Neural cell (in vitro differentiated cells): ENCODE data around the gene SELENOH. TPM values are rescaled to one million over a fixed set of nuclear protein-coding genes. Genes with fewer than 3 reads are reported as not detected.

Experiments
- H2AFZ ChIP-seq: fragments of 200-600, 300-800 bp; sonication (generic), shearing (Covaris generic); 2 replicates; pipeline ENCODE4 v1.6.0; 2014; ENCODE audit warnings: low read depth, mild to moderate bottlenecking, antibody characterized with exemption, low read length, moderate library complexity
- H3F3A ChIP-seq: fragments of 200-600 bp; shearing (Covaris generic); 2 replicates; pipeline ENCODE4 v1.6.1; 2016; ENCODE audit warnings: mild to moderate bottlenecking, moderate library complexity, mixed read lengths, antibody characterized with exemption, low read length; ENCODE audit not compliant: insufficient read depth, poor library complexity, severe bottlenecking
- H3K27ac ChIP-seq: fragments of 200-600, 300-800 bp; sonication (generic), shearing (Covaris generic); 2 replicates; pipeline ENCODE4 v1.5.1; 2014; ENCODE audit warnings: mild to moderate bottlenecking, low read length, moderate library complexity
- H3K27me3 ChIP-seq: fragments of 300-800, 200-600 bp; sonication (generic), shearing (Covaris generic); 2 replicates; pipeline ENCODE4 v1.6.0; 2014; ENCODE audit warnings: mild to moderate bottlenecking, low read depth, low read length, moderate library complexity; ENCODE audit not compliant: insufficient read depth
- H3K36me3 ChIP-seq: fragments of 300-800, 200-600 bp; sonication (generic), shearing (Covaris generic); 2 replicates; pipeline ENCODE4 v1.5.1; 2014; ENCODE audit warnings: mild to moderate bottlenecking, antibody characterized with exemption, low read length, moderate library complexity; ENCODE audit not compliant: insufficient read depth
- H3K4me2 ChIP-seq: fragments of 300-800, 200-600 bp; sonication (generic), shearing (Covaris generic); 2 replicates; pipeline ENCODE4 v1.6.0; 2014; ENCODE audit warnings: mild to moderate bottlenecking, low read length
- H3K4me3 ChIP-seq: fragments of 300-800, 200-600 bp; sonication (generic), shearing (Covaris generic); 2 replicates; pipeline ENCODE4 v1.5.1; 2014; ENCODE audit warnings: mild to moderate bottlenecking, low read length, moderate library complexity
- H3K79me2 ChIP-seq: fragments of 200-600 bp; shearing (Covaris generic); replicated peaks from 2 replicates; pipeline ENCODE4 v1.6.0; 2014; ENCODE audit warnings: mild to moderate bottlenecking, low read length, moderate library complexity; ENCODE audit not compliant: insufficient read depth
- H3K9ac ChIP-seq: fragments of 300-800, 200-600 bp; sonication (generic), shearing (Covaris generic); 2 replicates; pipeline ENCODE4 v1.6.1; 2016; ENCODE audit warnings: mild to moderate bottlenecking, low read length, mixed read lengths
- H3K9me2 ChIP-seq: fragments of 200-600 bp; shearing (Covaris generic); 2 replicates; pipeline ENCODE4 v1.6.1; 2016; ENCODE audit warnings: mild to moderate bottlenecking, low read length, mixed read lengths; ENCODE audit not compliant: insufficient read depth
- H3K9me3 ChIP-seq: fragments of 200-600, 300-800 bp; sonication (generic), shearing (Covaris generic); 2 replicates; pipeline ENCODE4 v1.6.1; 2016; ENCODE audit warnings: mild to moderate bottlenecking, mixed run types, low read length, moderate library complexity, mixed read lengths
- H4K20me1 ChIP-seq: fragments of 200-600 bp; shearing (Covaris generic); 2 replicates; pipeline ENCODE4 v1.6.1; 2016; ENCODE audit warnings: mild to moderate bottlenecking, mixed run types; ENCODE audit not compliant: insufficient read depth
- CTCF ChIP-seq: fragments of 450-650 bp; IDR thresholded peaks from 2 replicates; pipeline ENCODE4 v1.5.1; 2014; ENCODE audit warnings: antibody characterized with exemption, mild to moderate bottlenecking, moderate library complexity; ENCODE audit not compliant: poor library complexity, severe bottlenecking
- EP300 ChIP-seq: fragments of 450-650 bp; conservative IDR thresholded peaks from 2 replicates; pipeline ENCODE4 v1.6.1; 2014; ENCODE audit warnings: antibody characterized with exemption, mild to moderate bottlenecking, moderate library complexity; ENCODE audit not compliant: poor library complexity, severe bottlenecking
- EZH2 ChIP-seq: fragments of 200-600, 300-800 bp; shearing (Covaris generic), sonication (generic); IDR thresholded peaks from 2 replicates; pipeline ENCODE4 v1.6.1; 2014; ENCODE audit warnings: antibody characterized with exemption, low read length, borderline replicate concordance, mild to moderate bottlenecking; ENCODE audit not compliant: insufficient read depth, poor library complexity, severe bottlenecking
- MXI1 ChIP-seq: fragments of 450-650 bp; conservative IDR thresholded peaks from 2 replicates; pipeline ENCODE4 v1.6.1; 2014; ENCODE audit warnings: antibody characterized with exemption, mild to moderate bottlenecking; ENCODE audit not compliant: poor library complexity, severe bottlenecking
- POLR2AphosphoS5 ChIP-seq: IDR thresholded peaks from 2 replicates; pipeline ENCODE4 v1.6.1; 2012
- RAD21 ChIP-seq: fragments of 450-650 bp; conservative IDR thresholded peaks from 2 replicates; pipeline ENCODE4 v1.6.1; 2014; ENCODE audit warnings: antibody characterized with exemption, mild to moderate bottlenecking, moderate library complexity
- SMC3 ChIP-seq: fragments of 450-650 bp; conservative IDR thresholded peaks from 2 replicates; pipeline ENCODE4 v1.6.1; 2014; ENCODE audit warnings: antibody characterized with exemption, mild to moderate bottlenecking, moderate library complexity; ENCODE audit not compliant: poor library complexity
- TAF1 ChIP-seq: IDR thresholded peaks from 2 replicates; pipeline ENCODE4 v1.6.1; 2012; ENCODE audit warnings: low read depth
- polyA plus RNA-seq: library from polyadenylated mRNA; depleted of rRNA; stranded (reverse); fragments of >200 nt; gene quantifications from 2 replicates; pipeline ENCODE4 v1.2.3, GENCODE V29; 2014
- TF ChIP-seq, protein P1 (sequence below): IDR thresholded peaks from 2 replicates; pipeline ENCODE4 v1.6.1; 2012; ENCODE audit warnings: borderline replicate concordance

SELENOH gene
- polyA plus RNA-seq, 1 donor from 2014 or later: 546 TPM

GRCh38 chr11:57785072-57785471, 43.8 kb downstream of the SELENOH start:
- H3K27ac ChIP-seq: no peak overlapping the region
- no peaks in the 10 kb centered on the region for H3K36me3 ChIP-seq
- no peaks in the 10 kb centered on the region for H3K9me2 ChIP-seq
- H3K4me3 ChIP-seq: no peak overlapping the region
- H3K9me3 ChIP-seq: no peaks in the 10 kb centered on the region
- no peak overlapping the region for H3K9ac ChIP-seq
- no peaks in the 10 kb centered on the region for H3K27me3 ChIP-seq
- peaks cover 4% of the 10 kb centered on the region for H4K20me1 ChIP-seq
- TF ChIP-seq MXI1 (no peak), RAD21 (no peak), CTCF (no peak), POLR2AphosphoS5 (no peak), EZH2 (no peak), SMC3 (no peak), TAF1 (no peak), EP300 (no peak)
- TF ChIP-seq, protein P1, sequence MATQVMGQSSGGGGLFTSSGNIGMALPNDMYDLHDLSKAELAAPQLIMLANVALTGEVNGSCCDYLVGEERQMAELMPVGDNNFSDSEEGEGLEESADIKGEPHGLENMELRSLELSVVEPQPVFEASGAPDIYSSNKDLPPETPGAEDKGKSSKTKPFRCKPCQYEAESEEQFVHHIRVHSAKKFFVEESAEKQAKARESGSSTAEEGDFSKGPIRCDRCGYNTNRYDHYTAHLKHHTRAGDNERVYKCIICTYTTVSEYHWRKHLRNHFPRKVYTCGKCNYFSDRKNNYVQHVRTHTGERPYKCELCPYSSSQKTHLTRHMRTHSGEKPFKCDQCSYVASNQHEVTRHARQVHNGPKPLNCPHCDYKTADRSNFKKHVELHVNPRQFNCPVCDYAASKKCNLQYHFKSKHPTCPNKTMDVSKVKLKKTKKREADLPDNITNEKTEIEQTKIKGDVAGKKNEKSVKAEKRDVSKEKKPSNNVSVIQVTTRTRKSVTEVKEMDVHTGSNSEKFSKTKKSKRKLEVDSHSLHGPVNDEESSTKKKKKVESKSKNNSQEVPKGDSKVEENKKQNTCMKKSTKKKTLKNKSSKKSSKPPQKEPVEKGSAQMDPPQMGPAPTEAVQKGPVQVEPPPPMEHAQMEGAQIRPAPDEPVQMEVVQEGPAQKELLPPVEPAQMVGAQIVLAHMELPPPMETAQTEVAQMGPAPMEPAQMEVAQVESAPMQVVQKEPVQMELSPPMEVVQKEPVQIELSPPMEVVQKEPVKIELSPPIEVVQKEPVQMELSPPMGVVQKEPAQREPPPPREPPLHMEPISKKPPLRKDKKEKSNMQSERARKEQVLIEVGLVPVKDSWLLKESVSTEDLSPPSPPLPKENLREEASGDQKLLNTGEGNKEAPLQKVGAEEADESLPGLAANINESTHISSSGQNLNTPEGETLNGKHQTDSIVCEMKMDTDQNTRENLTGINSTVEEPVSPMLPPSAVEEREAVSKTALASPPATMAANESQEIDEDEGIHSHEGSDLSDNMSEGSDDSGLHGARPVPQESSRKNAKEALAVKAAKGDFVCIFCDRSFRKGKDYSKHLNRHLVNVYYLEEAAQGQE: no peak
- no peak overlapping the region for H2AFZ ChIP-seq
- no peak overlapping the region for H3K4me2 ChIP-seq
- H3F3A ChIP-seq: no peaks in the 10 kb centered on the region
- H3K79me2 ChIP-seq: peaks cover 70% of the 10 kb centered on the region

GRCh38 chr11:57786436-57786835, 45.1 kb downstream of the SELENOH start:
- Histone ChIP-seq H3K36me3 (no peaks in the 10 kb centered on the region), H2AFZ (no peak overlapping the region), H3K9me3 (no peaks in the 10 kb centered on the region), H3K9ac (no peak overlapping the region), H3K27me3 (no peaks in the 10 kb centered on the region), H4K20me1 (peaks cover 4% of the 10 kb centered on the region), H3K4me3 (no peak overlapping the region), H3K9me2 (no peaks in the 10 kb centered on the region), H3F3A (no peaks in the 10 kb centered on the region), H3K4me2 (no peak overlapping the region), H3K79me2 (peaks cover 71% of the 10 kb centered on the region), H3K27ac (no peak overlapping the region)
- TF ChIP-seq, protein P1: no peak
- TF ChIP-seq SMC3: no peak
- TF ChIP-seq POLR2AphosphoS5: no peak
- no peak for TF ChIP-seq EP300
- TF ChIP-seq TAF1: no peak
- no peak for TF ChIP-seq RAD21
- no peak for TF ChIP-seq EZH2
- no peak for TF ChIP-seq MXI1
- no peak for TF ChIP-seq CTCF
